Measurements from ENCODE around the gene SRRD.

The SRRD gene

GRCh38 chr22:26483043-26483438 is 636 bp upstream of the SRRD start:
- DNase-seq (ENCODE audit: low read depth): no peak

GRCh38 chr22:26484360-26484706 is 656 bp downstream of the SRRD start:
- no peak for DNase-seq (ENCODE audit: low read depth)

DNA sequence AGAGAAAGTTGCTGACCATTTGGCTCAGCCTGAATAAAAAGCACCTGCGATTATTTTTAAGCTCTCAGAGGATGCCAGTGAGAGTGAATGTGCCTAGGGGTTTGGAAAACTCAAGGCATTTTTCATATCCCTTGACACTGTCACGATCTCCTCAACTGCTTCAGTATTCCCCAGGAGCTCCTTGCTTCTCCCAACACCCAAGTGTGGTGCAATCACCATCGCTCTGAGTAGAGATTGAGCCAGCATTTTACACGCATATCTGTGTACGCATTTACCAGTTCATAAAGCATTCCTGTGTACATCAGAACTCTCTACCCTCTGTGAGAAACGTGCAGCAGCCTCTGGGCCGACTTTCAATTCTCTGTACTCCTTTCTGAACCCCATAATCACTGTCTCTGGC is 1.3 kb downstream of the SRRD start:
- DNase-seq (ENCODE audit: low read depth): no peak

DNA sequence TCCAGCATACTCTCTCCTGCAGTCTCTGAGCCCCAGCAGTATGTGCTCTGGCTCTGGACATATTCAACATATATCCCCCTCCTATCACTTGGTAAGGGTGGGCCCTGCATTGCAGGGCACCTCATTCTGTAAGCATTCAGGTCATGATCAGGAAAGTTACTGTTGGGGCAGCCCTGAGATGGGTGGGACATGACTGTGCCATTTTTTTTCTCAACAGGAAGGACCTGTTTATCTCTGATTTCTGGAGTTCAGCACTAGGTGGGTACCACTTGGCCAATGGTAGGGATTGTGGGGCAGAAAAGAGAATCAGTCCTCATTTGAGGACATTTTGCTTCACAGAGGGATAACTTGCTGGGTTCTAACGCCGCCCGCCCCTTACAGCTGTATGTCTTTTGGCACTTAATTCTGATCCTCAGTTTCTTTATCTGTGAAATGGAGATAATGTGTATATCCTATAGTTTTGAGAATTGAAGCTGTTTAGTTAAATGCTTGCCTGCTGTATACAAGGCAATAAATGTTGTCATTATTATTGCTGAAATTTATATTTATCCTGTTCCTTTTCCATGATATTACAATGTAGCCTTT is 2.2 kb downstream of the SRRD start:
- no peak for DNase-seq (ENCODE audit: low read depth)

DNA sequence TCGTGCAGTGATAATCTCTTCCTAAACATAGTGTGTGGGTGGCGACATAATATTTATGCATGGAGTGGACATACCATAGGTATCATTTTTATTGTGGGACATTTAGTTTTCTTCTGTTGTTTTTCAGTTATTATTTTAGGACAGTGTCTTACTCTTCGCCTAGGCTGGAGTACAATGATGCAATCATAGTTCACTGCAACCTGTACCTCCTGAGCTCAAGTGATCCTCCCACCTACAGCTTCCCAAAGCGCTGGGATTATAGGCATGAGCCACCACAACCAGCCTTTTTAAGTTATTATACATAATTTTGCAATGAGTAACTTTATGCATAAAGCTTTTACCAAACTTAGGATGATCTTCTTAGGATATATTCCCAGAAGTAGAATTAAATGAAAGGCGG is 2.7 kb downstream of the SRRD start:
- DNase-seq (ENCODE audit: low read depth): no peak

GRCh38 chr22:26487996-26488395 is 4.3 kb downstream of the SRRD start:
- DNase-seq (ENCODE audit: low read depth): no peak

GRCh38 chr22:26489447-26490036 is 5.9 kb downstream of the SRRD start:
- DNase-seq (ENCODE audit: low read depth): no peak

DNA sequence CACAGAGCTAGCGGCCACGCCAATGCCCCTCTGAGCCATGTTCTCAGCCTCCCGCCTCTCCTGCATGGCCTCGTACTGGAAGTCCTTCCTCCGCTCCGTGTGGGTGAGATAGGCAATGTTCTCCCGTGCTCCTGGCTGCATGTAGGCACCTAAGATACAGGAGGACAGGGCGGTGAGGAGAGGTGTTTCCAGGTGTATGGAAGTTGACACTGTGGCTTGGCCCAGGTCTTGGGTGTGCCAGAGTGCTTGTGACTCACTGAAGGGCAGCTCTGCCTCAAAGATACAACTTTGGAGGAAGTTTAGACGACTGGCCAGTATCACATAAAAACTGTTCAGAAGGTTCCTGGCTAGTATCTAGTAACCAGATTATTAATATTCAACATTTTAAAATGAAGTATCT is 8.5 kb downstream of the SRRD start:
- no peak for DNase-seq (ENCODE audit: low read depth)

GRCh38 chr22:26494506-26494905 is 10.8 kb downstream of the SRRD start:
- DNase-seq (ENCODE audit: low read depth): no peak

DNA sequence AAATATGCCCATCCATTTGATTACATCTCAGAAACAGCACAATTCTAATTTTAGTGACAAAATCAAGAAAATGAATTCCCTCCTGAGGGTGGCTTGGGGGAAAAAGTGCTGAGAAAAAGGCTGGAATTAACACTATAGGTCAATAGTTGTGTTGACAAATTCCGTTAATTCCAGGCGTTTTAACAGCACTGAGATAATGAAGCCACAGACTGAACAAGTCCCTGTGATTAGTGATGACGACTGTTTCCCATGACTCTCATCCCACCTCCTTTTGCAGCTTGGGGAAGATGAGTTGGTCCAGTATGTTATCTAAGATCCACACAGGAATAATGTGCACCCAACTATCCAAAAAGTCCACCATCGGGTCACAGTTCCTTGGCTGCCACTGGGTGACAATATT is 12.8 kb downstream of the SRRD start:
- no peak for DNase-seq (ENCODE audit: low read depth)

DNA sequence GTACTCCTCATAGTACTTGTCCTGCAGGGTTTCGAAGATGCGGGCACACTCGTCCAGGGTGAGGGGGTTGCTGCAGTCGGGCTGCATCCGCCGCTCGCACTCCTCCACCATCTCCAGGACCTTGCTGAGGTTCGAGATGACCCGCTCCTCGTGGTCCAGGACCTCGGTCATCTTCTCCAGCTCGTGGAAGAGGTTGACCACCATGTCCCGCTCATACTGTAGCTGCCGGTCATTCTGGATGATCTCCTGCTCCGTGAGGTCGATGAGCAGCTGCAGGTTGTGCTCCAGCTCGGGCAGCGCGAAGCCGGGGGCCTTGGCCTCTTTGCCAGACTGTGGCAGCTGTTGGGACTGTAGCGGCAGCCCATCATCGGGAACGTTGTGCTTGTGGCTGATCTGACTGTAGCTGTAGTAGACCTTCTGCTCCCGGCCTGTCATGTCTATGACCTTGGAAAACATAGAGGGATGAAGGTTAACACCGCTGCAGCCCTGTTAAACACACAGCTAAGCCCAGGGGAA is 15.6 kb downstream of the SRRD start:
- no peak for DNase-seq (ENCODE audit: low read depth)

DNA sequence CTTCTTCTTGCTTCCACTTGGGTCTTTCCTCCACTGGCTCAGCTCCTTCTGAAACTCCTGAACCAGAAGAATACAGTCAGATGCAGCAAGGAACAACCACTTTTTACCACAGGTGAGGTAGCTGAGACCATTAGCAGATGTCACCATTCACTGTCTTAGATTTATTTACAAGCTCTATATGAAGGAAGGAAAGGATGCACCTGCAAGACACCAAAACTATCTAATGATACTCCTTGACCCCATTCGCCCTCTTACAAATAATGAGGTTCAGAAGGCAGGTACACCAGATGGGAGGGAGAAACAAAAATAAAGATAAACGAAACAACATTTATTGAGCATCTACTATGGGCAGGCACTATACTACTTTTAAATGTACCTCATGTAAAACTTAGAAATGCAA is 18.3 kb downstream of the SRRD start:
- no peak for DNase-seq (ENCODE audit: low read depth)

- DNase-seq (ENCODE audit: low read depth): peak; percentile 32
Measured at GRCh38 chr22:26502688-26503561, 19.2 kb downstream of the SRRD start.

DNA sequence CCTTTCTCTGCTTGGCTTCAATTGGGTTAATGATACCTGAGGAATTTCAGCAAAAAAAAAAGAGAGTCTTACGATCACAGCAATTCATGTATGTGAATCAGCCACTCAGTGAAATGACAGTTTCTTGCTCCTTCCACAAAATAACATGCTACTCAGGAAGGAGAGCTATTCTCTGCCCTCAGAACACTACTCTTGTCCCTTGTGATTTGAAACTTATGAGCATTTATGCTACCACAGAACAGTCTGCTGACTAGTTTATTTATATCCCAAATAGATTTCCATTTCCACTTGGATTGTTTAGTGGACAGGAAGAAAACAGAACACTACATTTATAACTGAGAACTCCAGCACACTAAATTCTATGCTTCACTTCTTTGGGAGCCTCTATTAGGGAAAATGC is 20.1 kb downstream of the SRRD start:
- no peak for DNase-seq (ENCODE audit: low read depth)

GRCh38 chr22:26508148-26508547 is 24.5 kb downstream of the SRRD start:
- DNase-seq (ENCODE audit: low read depth): no peak

DNA sequence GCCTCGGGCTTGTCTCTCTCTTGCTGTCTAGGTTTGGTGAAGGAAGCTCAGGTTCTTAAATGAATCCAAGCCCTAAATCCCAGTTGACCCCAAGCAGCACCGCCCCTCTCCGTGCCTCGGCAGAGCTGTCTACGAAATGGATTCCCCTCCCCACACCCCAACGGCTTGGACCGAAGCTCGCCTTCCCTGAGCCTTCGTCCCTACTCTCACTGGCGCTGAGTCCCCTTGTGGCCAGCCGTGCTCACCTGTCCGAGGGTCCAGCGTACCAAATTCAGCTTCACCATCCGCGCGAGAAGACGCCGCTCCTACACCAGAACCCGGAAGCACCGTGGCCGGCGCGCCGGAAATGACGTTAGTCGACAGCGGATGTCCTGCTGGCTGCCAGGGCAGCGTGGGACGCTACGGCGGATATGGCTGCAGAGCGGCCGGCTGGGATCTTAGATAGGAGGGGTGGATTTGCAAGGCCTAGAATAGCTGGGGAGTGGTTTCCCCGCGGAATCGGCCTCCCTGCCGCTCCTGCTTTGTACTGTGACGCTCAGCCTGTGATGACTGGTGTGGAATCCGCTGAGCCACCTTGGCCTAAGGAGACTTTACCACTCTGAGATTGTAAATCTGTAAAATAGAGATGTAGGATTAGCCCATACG is 28.6 kb downstream of the SRRD start, which contains the start of gene TFIP11:
TSS of gene TFIP11 (minus strand) at position 325 of the 645 bp plus-strand sequence. CDS start 2,201 bp downstream, outside the sequence.
- DNase-seq (ENCODE audit: low read depth): peak; percentile 88

DNA sequence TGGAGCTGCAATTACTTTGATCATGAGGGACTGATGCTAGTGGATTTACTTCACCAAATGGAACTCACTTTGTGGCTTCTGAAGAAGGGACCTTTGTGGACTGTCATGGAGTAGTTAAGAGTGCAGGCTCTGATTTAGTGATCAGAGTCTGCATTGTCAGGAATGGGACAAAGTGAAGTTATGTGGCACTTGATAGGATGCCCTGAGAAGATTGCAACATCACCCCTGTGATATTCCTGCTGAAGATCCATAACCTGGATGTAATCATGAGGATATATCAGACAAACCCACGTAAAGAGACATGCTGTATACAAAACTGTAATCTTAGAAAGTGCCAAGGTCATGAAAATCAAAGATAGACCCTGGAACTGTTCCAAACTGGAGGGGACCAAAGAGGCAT is 30.2 kb downstream of the SRRD start:
- DNase-seq (ENCODE audit: low read depth): no peak

GRCh38 chr22:26514419-26515161 is 30.9 kb downstream of the SRRD start:
- DNase-seq (ENCODE audit: low read depth): no peak

DNA sequence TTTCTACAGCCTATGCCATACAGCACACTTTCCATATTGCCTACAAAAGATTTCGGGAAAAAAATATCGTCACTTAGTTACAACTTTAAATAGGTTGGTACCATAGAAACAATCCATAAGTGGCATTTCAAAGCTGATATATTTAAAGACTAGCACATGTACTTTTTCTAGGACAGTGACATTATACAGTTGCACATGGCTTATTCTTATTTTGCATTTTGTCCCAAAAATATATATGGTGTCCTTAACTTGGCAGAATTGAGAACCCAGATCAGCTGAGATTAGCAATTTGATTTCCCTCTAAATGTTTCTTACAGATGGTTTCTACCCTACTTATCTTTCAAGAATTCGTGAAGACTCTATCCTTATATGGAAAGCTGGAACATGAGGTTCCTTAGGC is 32.3 kb downstream of the SRRD start:
- no peak for DNase-seq (ENCODE audit: low read depth)

DNA sequence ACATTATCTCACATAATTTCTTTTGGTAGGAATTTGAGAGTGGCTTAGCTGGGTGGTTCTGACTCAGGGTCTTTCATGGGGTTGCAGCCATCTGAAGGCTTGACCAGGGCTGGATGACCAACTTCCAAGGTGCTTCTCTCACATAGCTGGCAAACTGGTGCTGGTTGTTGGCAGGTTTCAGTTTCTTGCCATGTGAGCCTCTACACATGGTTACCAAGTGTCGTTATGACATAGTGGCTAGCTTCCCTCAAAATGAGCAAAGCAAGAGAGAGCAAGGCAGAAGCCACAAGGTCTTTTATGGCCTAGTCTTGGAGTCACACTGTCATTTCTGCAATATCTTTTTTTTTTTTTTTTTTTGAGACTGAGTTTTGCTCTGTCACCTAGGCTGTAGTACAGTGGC is 32.8 kb downstream of the SRRD start:
- DNase-seq (ENCODE audit: low read depth): no peak

DNA sequence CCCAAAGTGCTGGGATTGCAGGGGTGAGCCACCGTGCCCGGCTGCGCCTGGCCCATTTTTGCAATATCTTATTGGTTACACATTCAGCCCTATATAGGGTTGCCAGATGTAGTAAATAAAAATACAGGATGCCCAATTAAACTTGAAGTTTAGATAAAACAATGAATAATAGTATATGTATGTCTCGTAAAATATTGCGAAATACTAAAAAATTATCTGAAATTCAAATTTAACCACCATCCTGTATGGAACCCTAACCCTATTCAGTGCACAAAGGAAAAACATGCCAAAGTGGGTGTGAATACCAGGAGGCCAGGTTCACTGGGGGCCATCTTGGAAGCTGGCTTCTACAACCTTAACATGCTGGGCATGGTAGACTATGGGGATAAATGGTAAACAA is 33.8 kb downstream of the SRRD start:
- no peak for DNase-seq (ENCODE audit: low read depth)

GRCh38 chr22:26522012-26522411 is 38.3 kb downstream of the SRRD start:
- DNase-seq (ENCODE audit: low read depth): no peak

All from stimulated activated CD8-positive, alpha-beta memory T cell treated with anti-CD3 and anti-CD28 coated beads, Interleukin-12 subunit alpha, Interleukin-12 subunit beta, amount 100 ng/mL, for 1 hour (primary cell).